ENCODE data around the gene PRR33.

DNA sequence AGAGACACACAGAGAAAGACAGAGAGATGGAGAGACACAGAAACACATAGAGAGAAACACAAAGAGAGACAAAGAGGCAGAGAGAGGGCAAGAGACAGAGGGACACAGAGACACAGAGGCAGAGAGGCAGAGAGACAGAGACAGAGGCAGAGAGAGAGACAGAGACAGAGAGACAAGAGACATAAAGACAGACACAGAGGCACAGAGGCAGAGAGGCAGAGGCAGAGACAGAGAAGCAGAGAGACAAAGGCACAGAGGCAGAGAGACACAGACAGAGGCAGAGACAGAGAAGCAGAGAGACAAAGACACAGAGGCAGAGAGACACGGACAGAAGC is 46.6 kb downstream of the PRR33 start:
- TF ChIP-seq YY1 (IDR thresholded peaks at IDR 0.05) (no peak), SP1 (IDR thresholded peaks at IDR 0.05) (no peak), TAF1 (conservative IDR thresholded peaks at IDR 0.05) (no peak), JUND (IDR thresholded peaks at IDR 0.05) (no peak), RAD21 (IDR thresholded peaks at IDR 0.05) (no peak), GABPA (IDR thresholded peaks at IDR 0.05 in 1 of 2, conservative IDR thresholded peaks at IDR 0.05 in 1 of 2) (no peak), FOXA1 (IDR thresholded peaks at IDR 0.05) (no peak)
- TF ChIP-seq, protein P1, sequence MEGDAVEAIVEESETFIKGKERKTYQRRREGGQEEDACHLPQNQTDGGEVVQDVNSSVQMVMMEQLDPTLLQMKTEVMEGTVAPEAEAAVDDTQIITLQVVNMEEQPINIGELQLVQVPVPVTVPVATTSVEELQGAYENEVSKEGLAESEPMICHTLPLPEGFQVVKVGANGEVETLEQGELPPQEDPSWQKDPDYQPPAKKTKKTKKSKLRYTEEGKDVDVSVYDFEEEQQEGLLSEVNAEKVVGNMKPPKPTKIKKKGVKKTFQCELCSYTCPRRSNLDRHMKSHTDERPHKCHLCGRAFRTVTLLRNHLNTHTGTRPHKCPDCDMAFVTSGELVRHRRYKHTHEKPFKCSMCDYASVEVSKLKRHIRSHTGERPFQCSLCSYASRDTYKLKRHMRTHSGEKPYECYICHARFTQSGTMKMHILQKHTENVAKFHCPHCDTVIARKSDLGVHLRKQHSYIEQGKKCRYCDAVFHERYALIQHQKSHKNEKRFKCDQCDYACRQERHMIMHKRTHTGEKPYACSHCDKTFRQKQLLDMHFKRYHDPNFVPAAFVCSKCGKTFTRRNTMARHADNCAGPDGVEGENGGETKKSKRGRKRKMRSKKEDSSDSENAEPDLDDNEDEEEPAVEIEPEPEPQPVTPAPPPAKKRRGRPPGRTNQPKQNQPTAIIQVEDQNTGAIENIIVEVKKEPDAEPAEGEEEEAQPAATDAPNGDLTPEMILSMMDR (IDR thresholded peaks at IDR 0.05; ENCODE audit: low read depth, low read length, missing input control): no peak
- TF ChIP-seq, protein P2, sequence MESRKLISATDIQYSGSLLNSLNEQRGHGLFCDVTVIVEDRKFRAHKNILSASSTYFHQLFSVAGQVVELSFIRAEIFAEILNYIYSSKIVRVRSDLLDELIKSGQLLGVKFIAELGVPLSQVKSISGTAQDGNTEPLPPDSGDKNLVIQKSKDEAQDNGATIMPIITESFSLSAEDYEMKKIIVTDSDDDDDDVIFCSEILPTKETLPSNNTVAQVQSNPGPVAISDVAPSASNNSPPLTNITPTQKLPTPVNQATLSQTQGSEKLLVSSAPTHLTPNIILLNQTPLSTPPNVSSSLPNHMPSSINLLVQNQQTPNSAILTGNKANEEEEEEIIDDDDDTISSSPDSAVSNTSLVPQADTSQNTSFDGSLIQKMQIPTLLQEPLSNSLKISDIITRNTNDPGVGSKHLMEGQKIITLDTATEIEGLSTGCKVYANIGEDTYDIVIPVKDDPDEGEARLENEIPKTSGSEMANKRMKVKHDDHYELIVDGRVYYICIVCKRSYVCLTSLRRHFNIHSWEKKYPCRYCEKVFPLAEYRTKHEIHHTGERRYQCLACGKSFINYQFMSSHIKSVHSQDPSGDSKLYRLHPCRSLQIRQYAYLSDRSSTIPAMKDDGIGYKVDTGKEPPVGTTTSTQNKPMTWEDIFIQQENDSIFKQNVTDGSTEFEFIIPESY (IDR thresholded peaks at IDR 0.05): no peak
- TF ChIP-seq, protein P3, sequence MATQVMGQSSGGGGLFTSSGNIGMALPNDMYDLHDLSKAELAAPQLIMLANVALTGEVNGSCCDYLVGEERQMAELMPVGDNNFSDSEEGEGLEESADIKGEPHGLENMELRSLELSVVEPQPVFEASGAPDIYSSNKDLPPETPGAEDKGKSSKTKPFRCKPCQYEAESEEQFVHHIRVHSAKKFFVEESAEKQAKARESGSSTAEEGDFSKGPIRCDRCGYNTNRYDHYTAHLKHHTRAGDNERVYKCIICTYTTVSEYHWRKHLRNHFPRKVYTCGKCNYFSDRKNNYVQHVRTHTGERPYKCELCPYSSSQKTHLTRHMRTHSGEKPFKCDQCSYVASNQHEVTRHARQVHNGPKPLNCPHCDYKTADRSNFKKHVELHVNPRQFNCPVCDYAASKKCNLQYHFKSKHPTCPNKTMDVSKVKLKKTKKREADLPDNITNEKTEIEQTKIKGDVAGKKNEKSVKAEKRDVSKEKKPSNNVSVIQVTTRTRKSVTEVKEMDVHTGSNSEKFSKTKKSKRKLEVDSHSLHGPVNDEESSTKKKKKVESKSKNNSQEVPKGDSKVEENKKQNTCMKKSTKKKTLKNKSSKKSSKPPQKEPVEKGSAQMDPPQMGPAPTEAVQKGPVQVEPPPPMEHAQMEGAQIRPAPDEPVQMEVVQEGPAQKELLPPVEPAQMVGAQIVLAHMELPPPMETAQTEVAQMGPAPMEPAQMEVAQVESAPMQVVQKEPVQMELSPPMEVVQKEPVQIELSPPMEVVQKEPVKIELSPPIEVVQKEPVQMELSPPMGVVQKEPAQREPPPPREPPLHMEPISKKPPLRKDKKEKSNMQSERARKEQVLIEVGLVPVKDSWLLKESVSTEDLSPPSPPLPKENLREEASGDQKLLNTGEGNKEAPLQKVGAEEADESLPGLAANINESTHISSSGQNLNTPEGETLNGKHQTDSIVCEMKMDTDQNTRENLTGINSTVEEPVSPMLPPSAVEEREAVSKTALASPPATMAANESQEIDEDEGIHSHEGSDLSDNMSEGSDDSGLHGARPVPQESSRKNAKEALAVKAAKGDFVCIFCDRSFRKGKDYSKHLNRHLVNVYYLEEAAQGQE (IDR thresholded peaks at IDR 0.05): no peak
- TF ChIP-seq, protein P4, sequence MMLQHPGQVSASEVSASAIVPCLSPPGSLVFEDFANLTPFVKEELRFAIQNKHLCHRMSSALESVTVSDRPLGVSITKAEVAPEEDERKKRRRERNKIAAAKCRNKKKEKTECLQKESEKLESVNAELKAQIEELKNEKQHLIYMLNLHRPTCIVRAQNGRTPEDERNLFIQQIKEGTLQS (IDR thresholded peaks at IDR 0.05): no peak
